Stimulated activated CD8-positive, alpha-beta memory T cell treated with anti-CD3 and anti-CD28 coated beads, Interleukin-2, amount 100 ng/mL, for 1 hour (primary cell): ENCODE measurements around the gene ETNK1.

ENCODE experiments used
- DNase-seq, 2 donors: peaks; one replicate each; pipeline ENCODE4 v3.0.0-alpha.2; 2020; ENCODE audit warnings: low read depth in 2 of 2

ETNK1 gene

DNA sequence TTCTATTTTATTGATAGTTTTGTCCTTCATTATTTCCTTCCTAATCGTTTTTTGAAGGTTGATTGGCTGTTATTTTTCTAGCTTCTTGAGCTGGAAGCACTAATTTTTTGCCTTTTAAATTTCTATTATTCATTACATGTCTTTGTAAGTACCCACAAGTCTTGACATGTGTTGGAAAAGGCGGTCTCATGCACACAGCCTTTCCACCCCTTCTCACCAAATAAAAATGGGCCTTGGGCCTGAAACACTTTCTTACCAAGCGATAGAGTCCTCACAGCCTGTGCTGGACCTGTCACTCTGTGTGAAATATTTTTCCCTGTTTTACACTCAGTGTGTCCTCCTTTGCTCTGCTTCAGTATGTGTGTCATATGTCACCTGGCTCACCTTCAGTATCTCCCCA lies 9.9 kb downstream of the ETNK1 start:
- DNase-seq = no peak

DNA sequence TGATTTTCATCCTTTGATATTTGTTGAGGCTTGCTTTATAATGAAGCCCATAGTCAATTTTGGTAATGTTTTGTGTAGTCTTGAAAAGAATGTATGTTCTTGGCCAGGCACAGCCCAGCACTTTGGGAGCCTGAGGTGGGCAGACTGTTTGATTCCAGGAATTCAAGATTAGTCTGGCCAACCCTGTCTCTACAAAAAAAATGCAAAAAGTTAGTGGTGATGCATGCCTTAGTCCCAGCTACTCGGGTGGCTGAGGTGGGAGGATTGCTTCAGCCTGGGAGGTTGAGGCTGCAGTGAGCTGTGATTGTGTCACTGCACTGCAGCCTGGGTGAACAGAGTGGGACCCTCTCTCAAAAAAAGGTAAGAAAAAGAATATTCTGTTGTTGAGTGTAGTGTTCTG lies 10.8 kb downstream of the ETNK1 start:
- no peak for DNase-seq

DNA sequence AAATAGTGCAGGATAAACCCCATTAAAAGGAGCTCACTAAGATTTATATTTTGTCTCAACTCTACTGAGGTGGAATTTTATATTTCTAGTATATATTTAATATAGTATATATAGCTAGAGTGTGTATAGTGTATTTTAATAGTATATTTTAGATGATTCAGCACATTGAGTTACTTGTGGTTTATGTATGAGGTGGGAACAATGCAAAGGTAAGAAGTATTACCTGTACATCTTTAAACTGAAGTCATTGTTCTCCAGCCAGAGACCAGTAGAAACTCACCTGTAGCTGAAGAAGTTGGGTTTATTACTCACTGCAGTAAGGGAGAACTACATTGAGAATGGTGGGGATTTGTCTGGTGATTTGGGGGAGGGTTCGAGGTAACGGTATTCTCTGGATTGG lies 15.9 kb downstream of the ETNK1 start:
- DNase-seq = no peak

DNA sequence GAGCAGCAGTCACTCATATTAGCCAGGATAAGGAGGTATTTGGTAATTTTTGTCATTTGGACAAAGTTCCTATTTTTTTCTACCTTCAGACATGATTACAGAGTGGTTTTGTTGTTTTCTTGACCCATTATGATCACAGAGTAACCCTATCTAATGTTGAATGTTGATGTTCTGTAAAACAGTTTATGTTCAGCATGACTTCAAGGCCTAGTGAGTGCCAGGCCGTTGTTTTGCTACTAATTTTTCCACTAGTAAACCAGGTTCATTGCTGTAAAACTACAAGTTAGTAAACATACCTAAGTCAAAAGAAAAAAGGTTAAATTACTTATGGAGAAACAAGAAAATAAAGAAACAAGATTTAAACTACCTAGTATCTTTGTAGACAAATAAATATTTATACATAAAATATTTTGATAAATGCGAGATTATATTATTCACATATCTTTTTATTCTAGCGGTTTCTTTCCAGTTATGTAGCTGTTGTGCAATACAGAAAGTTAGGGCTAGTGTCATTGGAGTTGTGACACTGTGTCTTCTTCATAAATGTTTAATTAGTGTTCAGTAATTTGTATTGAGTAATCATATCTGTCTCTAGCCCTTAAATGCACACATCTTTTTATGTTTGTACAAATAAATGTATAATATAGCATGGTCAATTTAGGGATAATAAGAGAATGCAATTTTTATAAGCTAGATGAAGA lies 16.5 kb downstream of the ETNK1 start:
- no peak for DNase-seq

DNA sequence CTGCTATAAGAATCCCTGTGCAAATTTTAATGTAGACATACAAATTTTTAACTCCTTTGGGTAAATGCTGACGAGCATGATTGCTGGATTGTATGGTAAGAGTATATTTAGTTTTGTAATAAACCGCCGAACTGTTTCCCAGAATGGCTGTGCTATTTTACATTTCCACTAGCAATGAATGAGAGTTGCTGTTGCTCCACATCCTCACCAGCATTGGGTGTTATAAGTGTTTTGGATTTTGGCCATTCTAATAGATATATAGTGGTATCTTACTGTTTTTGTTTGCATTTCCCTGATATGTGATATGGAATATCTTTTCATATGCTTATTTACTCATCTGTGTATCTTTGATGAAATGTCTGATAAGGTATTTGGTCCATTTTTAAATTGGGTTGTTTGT lies 23.7 kb downstream of the ETNK1 start:
- no peak for DNase-seq

DNA sequence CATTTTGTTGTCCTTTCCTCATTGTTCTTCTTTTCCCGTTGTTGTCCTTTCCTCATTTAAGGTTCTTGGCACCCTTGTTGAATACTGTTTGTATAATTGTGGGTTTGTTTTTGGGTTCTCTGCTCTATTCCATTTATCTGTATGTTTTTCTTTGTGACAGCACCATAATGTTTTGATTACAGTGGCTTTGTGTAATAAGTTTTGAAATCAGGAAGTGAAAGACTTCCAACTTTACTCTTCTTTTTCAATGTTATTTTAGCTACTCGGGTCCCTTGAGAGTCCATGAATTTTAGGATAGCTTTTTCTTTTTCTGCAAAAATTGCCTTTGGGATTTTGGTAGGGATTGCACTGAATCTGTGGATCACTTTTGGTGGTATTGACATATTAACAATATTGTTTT lies 28.1 kb downstream of the ETNK1 start:
- no peak for DNase-seq

DNA sequence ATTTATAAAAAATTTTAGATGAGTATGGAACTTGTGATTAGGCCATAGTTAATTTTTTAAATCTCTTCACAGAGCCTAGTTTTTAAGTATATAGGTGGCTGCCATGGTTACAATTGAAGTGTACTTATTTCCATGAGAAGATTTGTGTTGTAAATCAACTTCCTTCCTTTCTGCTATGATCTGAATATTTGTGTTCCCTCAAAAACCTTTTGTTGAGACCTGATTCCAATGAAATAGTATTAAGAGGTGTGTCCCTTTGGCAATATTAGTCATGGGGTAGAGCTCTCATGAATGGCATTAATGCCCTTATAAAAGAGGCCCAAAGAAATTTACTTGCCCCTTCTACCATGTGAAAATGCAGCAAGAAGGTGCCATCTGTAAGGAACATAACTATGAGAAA lies 28.8 kb downstream of the ETNK1 start:
- DNase-seq = no peak

DNA sequence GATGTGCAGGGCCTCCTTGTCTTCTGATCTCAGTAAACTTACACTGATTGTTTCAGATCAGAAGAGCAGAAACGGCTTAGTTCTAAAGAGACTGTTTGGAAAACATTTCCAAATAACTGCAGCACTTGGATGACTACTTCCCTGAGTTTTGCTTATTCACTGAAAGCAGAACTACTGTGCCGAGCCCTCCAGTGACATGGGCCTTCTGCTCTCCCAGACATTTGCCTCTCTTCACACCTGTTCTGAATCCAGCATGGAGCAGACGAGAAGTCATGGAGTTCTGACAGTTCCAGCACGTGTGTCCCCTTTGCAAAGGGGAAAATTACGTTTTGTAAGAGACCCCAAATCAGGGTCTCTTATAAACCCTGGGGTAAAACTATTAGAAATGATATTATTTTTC lies 31.4 kb downstream of the ETNK1 start:
- no peak for DNase-seq

DNA sequence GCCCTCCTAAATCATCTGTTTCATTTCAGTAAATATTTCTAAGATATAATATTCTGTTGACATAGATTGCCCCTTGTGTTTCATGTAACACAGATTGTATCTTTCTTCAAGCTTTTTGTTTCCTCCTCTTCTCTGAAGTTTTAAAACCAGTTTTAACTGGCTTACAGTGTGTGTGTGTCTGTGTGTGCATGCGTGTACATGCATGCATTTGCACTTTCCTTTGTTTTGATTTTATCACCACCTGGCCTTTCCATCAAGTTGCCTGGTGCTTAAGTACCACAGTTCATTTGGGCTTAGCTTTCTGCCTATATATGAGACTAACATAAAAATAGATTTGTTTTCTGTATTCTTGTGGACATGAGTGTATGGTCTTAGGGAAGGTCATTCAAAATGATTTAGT lies 31.9 kb downstream of the ETNK1 start:
- DNase-seq = no peak

DNA sequence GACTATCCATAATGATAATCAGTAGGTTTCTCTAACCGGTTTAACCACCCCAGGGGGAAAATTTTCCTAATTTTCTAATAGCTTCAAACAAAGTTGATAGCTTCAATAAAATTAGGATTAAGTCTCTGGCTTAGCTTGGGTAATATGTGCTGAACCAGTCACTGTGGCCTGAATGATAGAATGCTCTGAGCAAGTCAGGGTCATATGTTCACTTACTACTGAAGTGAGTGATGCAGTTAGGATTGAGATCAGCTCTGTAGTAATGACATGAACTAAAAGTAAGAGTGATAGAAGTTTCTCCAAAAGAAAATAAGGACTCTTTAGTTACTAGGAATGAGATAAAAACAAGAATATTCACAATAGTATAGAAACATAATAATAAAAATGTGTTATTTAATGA lies 32.6 kb downstream of the ETNK1 start:
- DNase-seq = no peak

DNA sequence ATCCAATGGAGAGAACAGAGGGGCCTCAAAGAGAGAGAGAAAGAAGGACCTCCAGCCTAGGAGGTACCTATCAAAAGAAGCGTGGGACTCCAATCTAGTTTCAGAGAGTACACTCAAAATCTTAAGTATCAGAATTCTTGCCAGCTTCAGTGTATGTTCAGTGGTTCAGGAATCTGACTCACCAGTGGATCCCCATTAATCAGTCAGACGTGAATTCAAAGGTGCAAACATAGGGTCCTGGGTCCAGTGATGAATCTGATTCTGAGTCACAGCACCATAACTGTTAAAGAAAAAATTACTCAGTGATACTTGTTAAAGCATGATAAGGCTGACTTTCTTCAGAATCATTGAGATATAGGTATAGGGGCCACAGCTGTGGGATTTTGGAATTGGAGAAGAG lies 33.2 kb downstream of the ETNK1 start:
- no peak for DNase-seq

DNA sequence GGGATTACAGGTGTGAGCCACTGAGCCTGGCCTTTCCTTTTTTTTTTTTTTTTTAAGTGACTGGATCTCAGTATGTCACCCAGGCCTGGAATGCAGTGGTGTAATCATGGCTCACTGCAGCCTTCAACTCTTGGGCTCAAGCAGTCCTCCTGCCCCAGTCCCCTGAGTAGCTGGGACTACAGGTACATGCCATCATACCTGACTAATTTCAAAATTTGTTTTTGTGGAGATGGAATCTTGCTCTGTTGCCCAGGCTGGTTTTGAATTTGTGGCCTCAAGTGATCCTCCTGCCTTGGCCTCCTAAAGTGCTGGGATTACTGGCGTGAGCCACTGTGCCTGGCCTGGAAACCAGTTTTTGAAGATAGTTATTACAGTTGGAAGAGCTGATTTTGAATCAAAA lies 37.4 kb downstream of the ETNK1 start:
- no peak for DNase-seq

DNA sequence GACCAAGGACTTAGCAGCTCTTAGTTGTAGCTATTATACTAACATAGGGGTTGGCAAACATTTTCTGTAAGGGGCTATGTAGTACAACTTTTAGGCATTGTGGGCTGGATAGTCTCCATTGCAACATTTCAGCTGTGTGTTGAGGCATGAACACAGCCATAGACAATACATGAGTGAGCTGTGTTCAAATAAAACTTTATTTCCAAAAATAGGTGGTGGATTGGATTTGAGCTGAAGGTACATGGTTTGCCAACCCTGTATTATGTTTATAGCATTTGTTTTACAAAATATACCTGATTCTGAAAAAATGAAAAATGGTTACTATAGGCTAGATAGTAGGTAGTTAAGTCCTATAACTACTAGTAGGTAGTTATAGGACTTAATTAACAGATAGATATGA lies 40.5 kb downstream of the ETNK1 start:
- DNase-seq = no peak

DNA sequence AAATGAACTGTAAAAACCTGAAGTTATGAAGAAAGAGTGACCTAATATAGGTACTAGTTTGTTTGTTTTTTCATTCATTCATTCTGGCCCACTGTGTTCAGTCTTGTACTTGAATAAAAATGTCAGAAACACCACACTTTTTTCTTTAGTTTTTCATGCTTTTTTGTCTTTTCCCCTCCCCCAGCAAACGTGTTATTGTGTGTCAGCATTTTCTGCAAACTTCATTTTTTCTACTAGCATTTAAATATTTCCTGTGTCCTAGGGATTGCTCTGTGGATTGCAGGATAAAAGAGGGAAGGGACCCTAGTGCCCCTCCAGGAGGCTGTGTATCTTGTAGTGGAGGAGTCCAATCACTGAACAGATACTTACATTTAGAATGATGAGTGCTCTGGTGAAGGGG lies 42.2 kb downstream of the ETNK1 start:
- DNase-seq = no peak

DNA sequence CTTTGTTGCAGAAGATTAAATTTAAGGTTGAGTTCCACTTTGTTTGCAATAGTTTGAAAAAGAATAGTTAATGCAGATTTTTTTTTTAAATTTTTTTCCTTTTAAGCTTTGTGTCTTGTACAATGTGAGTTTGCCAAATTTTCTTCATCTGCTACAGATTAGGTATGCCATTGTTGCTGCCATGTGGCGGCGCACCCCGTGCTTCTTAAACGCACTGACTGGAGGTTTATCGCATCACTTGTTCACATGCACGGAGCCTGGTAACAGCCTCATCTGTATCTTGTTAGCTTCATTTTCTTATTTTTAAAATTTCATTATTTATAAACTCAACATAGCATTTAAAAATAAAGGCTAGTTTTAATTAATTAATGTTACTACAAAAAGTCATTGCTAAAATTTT lies 43.5 kb downstream of the ETNK1 start:
- DNase-seq = no peak

DNA sequence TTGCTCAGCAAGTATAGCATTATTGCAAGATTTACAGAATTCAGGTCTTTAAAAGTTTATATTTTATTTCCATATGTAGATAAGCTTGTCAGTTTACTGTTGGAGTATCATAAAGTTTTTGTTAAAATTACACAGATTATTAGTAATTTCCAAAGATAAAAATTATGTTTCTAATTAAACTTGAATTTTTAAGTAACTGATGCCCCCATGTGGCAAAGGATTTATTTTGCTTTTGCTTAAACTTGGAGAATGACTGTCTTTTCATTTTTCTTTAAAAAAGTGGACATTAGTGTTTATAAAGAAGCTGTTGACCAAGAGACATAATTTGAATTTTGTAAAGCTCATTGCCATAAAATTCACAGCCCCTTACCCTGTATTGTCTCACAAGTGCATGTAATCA lies 45.8 kb downstream of the ETNK1 start:
- no peak for DNase-seq

DNA sequence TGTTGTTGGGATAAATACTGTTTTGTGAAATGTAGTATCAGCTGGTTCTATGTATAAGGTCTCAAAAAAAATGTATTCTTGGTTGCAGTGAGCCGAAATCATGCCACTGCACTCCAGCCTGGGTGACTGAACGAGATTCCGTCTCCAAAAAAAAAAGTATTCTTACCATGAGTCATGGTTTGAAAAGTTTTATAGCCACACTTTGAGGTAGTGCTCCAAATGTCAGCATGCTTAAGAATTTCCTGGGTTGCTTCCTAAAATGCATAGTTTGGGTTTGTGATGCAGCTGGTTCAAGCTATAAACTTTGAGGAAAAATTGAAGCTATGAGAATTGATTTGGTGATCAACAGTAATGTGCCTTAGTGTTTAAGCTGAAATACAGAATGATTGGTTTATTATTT lies 48.0 kb downstream of the ETNK1 start:
- no peak for DNase-seq

DNA sequence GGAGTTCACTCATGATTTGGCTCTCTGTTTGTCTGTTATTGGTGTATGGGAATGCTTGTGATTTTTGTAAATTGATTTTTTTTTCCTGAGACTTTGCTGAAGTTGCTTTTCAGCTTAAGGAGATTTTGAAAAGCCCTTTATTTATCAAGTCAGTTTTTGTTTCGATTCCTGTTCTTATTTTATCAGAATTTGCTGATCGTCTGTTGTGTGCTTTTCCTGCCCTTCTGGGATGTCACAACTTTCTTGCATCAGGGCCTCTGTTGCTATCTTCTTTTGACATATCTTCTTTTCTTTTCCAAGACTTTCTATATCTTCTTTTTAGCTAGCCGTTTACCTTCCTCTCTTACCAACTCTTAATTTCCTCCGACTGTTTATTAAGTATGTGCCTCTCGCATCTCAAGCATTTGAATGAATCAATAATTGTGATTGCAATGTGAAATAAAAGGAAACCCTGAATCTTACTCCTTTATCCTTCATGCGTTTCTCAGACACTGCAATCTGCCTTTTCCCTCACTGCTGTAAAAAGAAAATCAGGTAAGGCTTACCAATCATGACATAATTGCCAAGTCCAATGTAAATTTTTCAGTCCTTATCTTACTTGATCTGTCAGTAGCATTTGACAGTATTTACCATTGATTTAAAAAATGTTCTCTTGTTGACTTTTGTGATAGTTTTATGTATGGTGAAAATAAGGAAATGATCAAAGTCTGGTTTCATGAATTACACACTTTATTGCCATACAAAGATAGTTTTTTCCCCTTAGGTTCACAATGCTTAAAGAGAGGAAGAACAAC lies 53.0 kb downstream of the ETNK1 start:
- DNase-seq = no peak

DNA sequence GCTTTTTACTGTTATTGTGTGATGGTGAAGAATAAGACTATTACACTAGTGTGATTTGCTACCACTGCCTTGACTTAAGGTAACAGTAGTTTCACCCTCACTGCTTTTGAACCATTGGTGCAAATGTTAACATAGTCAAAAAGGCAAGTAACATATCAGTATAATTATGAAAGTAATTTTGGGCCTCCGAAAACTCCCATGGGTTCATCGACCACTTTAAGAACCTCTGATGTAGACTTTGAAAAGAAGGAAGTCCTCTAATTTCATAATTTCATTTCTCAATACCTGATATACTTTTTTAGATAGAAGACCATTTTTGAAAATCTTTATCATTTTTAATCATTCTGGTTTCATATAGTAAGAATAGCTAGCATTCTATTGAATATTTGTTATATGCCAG lies 57.7 kb downstream of the ETNK1 start:
- no peak for DNase-seq

DNA sequence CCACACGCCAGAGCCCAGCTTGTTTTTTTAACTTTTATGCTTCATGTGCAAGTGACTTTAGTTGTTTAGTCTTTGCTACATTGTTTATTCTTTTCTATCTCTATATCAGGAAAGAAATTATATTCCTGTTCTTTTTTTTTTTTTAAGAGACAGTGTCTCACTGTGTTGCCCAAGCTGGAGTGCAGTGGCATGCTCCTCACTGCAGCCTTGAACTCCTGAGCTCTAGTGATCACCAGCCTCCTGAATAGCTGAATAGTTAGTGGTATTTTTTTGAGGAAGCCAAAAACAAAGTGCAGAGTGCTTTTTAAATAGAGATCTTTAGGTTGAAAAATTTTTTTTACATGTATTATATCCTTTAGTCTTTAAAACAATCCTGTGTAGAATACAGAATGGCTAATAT lies 58.2 kb downstream of the ETNK1 start:
- no peak for DNase-seq

DNA sequence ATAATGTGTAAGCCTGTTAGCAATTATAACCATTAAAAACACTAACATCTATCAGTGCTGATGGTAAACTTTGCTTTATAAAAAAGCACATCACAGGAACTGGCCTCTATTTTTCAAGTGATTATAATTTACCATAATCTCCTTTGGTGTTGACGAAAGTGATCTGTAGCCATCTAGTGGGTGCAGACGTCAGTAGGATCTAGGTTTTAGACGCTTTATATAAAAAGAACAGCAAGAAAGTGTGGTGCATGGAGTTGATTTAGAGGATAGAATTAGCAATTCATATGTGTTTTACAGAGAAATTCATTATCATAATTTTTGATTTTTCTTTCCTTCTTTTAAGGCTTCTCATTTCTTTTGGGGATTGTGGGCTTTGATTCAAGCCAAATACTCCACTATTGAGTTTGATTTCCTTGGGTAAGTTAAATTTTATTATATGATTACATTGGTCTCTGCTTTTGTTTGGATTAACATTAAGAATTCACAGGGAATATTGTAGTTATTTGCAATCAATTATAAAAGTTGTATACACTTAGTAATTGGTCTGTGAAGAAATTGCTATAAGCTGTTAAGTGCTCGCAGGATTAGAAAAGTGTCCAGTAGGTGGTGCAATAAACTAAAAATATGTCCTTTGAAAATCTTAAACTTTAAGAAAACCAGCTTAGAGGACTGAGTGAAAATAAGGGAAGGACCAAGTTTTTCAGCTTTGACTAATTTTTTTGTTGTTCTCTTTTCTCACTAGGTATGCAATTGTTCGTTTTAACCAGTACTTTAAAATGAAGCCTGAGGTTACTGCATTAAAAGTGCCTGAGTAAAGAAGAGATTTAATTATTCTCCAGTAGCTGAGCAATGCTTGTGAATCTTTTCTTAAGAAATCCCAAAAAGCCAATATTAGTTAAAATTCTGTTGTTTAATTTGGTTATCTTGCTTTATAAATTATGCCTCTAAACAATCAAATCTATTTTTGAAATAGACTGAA lies 59.5 kb downstream of the ETNK1 start:
- no peak for DNase-seq

DNA sequence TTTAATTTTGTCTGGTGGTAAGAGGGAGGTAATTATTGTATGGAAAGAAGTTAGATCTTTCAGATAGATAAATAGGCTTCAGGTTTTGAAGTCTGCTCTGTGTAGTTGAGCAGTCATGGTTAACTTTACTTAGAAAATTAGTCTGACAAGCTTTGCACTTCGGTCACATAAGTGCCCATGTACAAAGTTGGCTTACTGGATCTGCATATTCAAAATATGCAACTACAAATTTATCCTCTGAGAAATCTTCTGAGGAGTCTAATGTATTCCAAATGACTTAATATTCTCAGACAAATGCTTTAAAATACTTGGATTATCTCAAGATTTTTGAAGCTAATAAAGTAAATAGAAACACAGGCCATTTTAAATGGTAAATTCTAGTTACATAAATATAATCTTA lies 61.2 kb downstream of the ETNK1 start:
- no peak for DNase-seq
